GM12865 (cell line): Measurements from ENCODE around the gene PHYH.
"Not testable (repeated sequence)": the region's sequence is repeated elsewhere in the genome, so short reads cannot be mapped to it uniquely, and the experiment has no call there.

Experiments used
- DNase-seq: peaks from one replicate; pipeline ENCODE4 v3.0.0; 2010; ENCODE audit warnings: low read depth
- H3K4me3 ChIP-seq: 2 replicates; pipeline ENCODE4 v1.5.1; 2011; ENCODE audit warnings: mild to moderate bottlenecking, low read depth, low read length, control low read depth
- CTCF ChIP-seq: IDR thresholded peaks from 2 replicates; pipeline ENCODE4 v1.5.1; 2011; ENCODE audit warnings: low read length, control low read depth, low read depth, inconsistent platforms; ENCODE audit not compliant: insufficient read depth; ENCODE audit errors: missing control alignments

The PHYH gene

GRCh38 chr10:13340068-13340467 lies 40.2 kb upstream of the PHYH start:
- TF ChIP-seq CTCF, result no peak

DNA sequence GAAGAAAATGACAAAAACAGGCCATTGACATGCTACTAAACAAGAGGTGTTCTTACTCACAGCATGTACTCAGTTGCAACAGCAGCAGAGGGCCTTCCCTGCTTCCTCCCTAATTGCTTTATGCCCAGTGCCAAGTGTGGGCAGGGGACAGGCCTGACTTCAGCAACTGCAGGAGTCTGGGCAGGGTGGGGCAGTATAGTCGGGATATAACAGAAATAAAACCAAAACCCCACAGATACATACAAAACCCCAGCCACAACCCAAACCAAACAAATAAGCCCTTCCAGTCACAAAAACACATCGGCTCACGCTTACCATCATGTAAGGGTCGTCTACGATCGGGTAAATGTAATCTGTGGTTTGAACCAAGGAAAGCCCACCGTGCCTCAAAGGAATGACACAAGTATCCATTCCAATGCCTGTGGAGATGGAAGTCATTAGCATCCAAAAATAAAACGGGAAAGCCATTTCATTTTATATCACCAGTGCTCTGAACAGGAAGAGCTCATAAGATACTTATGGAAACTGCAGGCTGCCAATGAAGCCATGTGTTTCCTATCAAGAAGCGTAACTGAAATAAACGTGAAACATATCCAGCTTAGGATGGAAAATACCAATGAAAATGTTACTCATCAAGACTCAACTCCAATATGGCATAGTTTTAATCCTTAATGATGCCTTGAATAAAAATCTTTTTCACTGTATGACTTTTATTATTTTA lies 38.7 kb upstream of the PHYH start:
- no peak for DNase-seq
- no peak for TF ChIP-seq CTCF
- no peak overlapping the region for H3K4me3 ChIP-seq

More at GRCh38 chr10:13340068-13340467, 40.2 kb upstream of the PHYH start:
- DNase-seq, result no peak
- peak overlapping the region; percentile 46 for H3K4me3 ChIP-seq

DNA sequence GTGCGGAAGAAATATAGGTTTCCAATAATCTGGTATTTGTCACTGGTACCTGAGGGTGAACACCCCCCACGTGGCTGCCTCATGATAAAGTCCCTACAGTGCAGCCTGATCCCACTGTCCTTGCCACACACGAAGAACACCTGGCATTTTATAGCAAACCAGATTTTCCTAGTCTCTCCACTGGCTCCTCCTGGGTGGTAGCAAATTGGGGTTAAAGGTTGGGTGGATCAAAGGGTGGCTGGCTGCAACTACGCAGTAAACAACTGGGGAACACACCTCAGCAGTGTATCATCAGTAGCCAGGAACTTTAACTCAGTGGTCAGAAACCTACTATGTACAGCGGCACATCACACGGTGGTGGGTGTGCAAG lies 37.9 kb upstream of the PHYH start:
- TF ChIP-seq CTCF, result no peak
- no peak overlapping the region for H3K4me3 ChIP-seq
- no peak for DNase-seq

DNA sequence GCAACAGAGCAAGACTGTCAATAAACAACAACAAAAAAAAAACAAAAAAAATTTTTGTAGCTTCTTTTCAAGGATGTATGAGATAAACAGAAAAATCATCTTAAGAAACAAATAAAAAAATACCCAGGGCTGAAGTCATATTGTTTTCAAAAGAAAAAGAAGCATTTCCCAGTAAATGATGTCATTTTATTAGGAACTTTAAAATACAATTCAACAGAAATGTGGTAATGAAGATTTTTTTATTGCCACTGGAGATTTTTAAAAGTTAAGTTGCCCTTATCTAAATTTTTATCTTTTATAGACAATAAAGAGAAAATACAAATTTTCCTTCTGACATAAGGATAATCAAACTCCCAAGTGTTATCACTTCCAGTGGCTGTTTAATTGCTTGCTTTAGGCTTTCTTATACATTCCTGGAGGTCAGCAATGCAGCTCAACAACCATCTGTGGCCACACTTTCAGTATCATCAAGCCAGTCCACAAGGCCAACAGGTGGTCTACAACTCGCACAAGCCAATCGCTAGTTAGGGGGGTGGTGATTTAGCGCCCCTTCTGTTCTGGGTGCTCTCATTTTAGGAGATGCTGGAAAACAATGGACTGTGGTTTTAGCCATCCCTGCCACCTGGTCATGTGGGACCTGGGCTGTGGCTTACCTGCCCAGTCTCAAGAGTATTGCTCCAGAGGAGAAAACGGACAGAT lies 37.4 kb upstream of the PHYH start:
- no peak for TF ChIP-seq CTCF
- no peak overlapping the region for H3K4me3 ChIP-seq

GRCh38 chr10:13335881-13336280 lies 36.0 kb upstream of the PHYH start:
- H3K4me3 ChIP-seq, result peak overlapping the region; percentile 4; the same call in 1 of the 2 replicates
- TF ChIP-seq CTCF, result no peak
- peak; percentile 84 for DNase-seq

More for the DNA sequence above, 37.4 kb upstream of the PHYH start:
- peak; percentile 33 for DNase-seq

- H3K4me3 ChIP-seq, result no peak overlapping the region
- no peak for TF ChIP-seq CTCF
- no peak for DNase-seq
Measured at GRCh38 chr10:13334556-13334955, 34.7 kb upstream of the PHYH start.

- TF ChIP-seq CTCF, result no peak
- no peak overlapping the region for H3K4me3 ChIP-seq
- DNase-seq, result no peak
Measured at GRCh38 chr10:13331646-13332045, 31.8 kb upstream of the PHYH start.

DNA sequence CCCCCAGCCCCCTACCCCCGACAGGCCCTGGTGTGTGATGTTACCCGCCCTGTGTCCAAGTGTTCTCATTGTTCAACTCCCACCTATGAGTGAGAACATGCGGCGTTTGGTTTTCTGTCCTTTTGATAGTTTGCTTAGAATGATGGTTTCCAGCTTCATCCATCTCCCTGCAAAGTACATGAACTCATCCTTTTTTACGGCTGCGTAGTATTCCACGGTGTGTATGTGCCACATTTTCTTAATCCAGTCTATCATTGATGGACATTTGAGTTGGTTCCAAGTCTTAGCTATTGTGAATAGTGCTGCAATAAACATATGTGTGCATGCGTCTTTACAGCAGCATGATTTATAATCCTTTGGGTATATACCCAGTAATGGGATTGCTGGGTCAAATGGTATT lies 31.1 kb upstream of the PHYH start:
- not testable (repeated sequence) for DNase-seq, H3K4me3 ChIP-seq
